Prostate gland (tissue), 2 donors: ENCODE measurements around the gene SLC27A1. TPM values are rescaled to one million over a fixed set of nuclear protein-coding genes. Genes with fewer than 3 reads are reported as not detected.

Experiments
- DNase-seq: peaks from one replicate; pipeline ENCODE4 v3.0.0-alpha.2; 2019; ENCODE audit warnings: low spot score
- H3K27ac ChIP-seq, 2 donors: fragments of 200-600 bp; sonication (generic); 2 replicates each; pipeline ENCODE4 v1.5.1; 2017 to 2019
- H3K27me3 ChIP-seq: fragments of 200-600 bp; sonication (generic); replicated peaks from 2 replicates; pipeline ENCODE4 v1.5.1; 2019; ENCODE audit not compliant: insufficient read depth
- H3K36me3 ChIP-seq, 2 donors: fragments of 200-600 bp; sonication (generic); 1 replicate in 1 of 2; 2 replicates in 1 of 2; pipeline versions ENCODE4 v1.5.1 to v1.8.1; 2017 to 2019
- H3K4me1 ChIP-seq: fragments of 200-600 bp; sonication (generic); replicated peaks from 2 replicates; pipeline ENCODE4 v1.5.1; 2019
- H3K4me3 ChIP-seq, 2 donors: fragments of 200-600 bp; sonication (generic); 2 replicates each; pipeline ENCODE4 v1.5.1; 2017 to 2019
- H3K9me3 ChIP-seq: fragments of 200-600 bp; sonication (generic); 2 replicates; pipeline ENCODE4 v1.5.1; 2017
- CTCF ChIP-seq, 4 experiments: fragments of 200-600 bp in 2 of 4; fragments of 450-650 bp in 2 of 4; sonication (generic) in 2 of 4; IDR thresholded peaks; 1 replicate in 3 of 4; 2 replicates in 1 of 4; pipeline ENCODE4 v1.5.1; 2016 to 2019; ENCODE audit warnings: antibody characterized with exemption in 4 of 4, mild to moderate bottlenecking in 2 of 4, moderate library complexity in 2 of 4
- POLR2A ChIP-seq: fragments of 450-650 bp; IDR thresholded peaks from one replicate; pipeline ENCODE4 v1.6.1; 2016; ENCODE audit warnings: antibody characterized with exemption, mild to moderate bottlenecking
- POLR2AphosphoS5 ChIP-seq: sonication (generic); formaldehyde crosslinking; IDR thresholded peaks from one replicate; pipeline ENCODE4 v1.6.1; 2017; ENCODE audit warnings: antibody characterized with exemption
- WGBS: methylation state at CpG from one replicate; pipeline ENCODE4 v1.1.5; 2018; 5-methylcytosine and 5-hydroxymethylcytosine counted together
- intact Hi-C: fragments of 100-400 bp; cut with DNase I; formaldehyde crosslinking; loops from one replicate; pipeline ENCODE4 v1.14.2; 2022
- total RNA-seq, 2 donors: library from RNA; depleted of rRNA; stranded (reverse); fragments of >200 nt; gene quantifications; one replicate each; pipeline ENCODE4 v1.1.0, GENCODE V29; 2016

Gene SLC27A1
- total RNA-seq, 2 donors from 2014 or later = 73.3 to 78.7 TPM

GRCh38 chr19:17490411-17490810 lies 20.1 kb downstream of the SLC27A1 start:
- no peaks in the 10 kb centered on the region for H3K9me3 ChIP-seq
- no peaks in the 10 kb centered on the region for H3K4me1 ChIP-seq
- no peak overlapping the region for H3K27ac ChIP-seq
- H3K36me3 ChIP-seq = no peaks in the 10 kb centered on the region
- no peak overlapping the region for H3K4me3 ChIP-seq
- no peaks in the 10 kb centered on the region for H3K27me3 ChIP-seq
- DNase-seq = no peak
- intact Hi-C loops = no loop called here
- 58% methylated on average over 4 of the region's 4 CpGs for WGBS
- no peak for TF ChIP-seq POLR2A
- no peak for TF ChIP-seq CTCF (IDR thresholded peaks at IDR 0.05)

- Histone ChIP-seq H3K4me1 (no peaks in the 10 kb centered on the region), H3K9me3 (no peaks in the 10 kb centered on the region), H3K36me3 (no peaks in the 10 kb centered on the region), H3K27me3 (no peaks in the 10 kb centered on the region), H3K4me3 (no peak overlapping the region), H3K27ac (no peak overlapping the region)
- intact Hi-C loops = no loop called here
- no peak for TF ChIP-seq POLR2AphosphoS5
- no peak for TF ChIP-seq CTCF (IDR thresholded peaks at IDR 0.05)
- no peak for TF ChIP-seq POLR2A
- WGBS = 93% methylated on average over 5 of the region's 5 CpGs
- DNase-seq = no peak
Observed at GRCh38 chr19:17491287-17491686, 21.0 kb downstream of the SLC27A1 start.

- Histone ChIP-seq H3K36me3 (no peaks in the 10 kb centered on the region), H3K27ac (no peak overlapping the region), H3K4me1 (no peaks in the 10 kb centered on the region), H3K4me3 (no peak overlapping the region), H3K27me3 (no peaks in the 10 kb centered on the region), H3K9me3 (no peaks in the 10 kb centered on the region)
- intact Hi-C loops = no loop called here
- TF ChIP-seq CTCF (IDR thresholded peaks at IDR 0.05) (no peak), POLR2AphosphoS5 (no peak), POLR2A (no peak)
- no peak for DNase-seq
- WGBS = 72% methylated on average over 9 of the region's 9 CpGs
Observed at GRCh38 chr19:17495639-17496296, 25.4 kb downstream of the SLC27A1 start.

GRCh38 chr19:17496337-17496997 lies 26.1 kb downstream of the SLC27A1 start:
- Histone ChIP-seq H3K36me3 (no peaks in the 10 kb centered on the region), H3K27me3 (no peaks in the 10 kb centered on the region), H3K4me1 (no peaks in the 10 kb centered on the region), H3K27ac (no peak overlapping the region), H3K9me3 (no peaks in the 10 kb centered on the region), H3K4me3 (no peak overlapping the region)
- peak; percentile 35 for DNase-seq
- 54% methylated on average over 12 of the region's 14 CpGs for WGBS
- TF ChIP-seq CTCF (IDR thresholded peaks at IDR 0.05) = peak; percentile 36 to 84 (median 60)
- peak; percentile 24 for TF ChIP-seq POLR2AphosphoS5
- TF ChIP-seq POLR2A = no peak
- intact Hi-C loops = no loop called here
